ENCODE data around the gene COL13A1.
A peak's percentile ranks its signal among the peaks of the same experiment; 100 is the strongest.

Gene COL13A1

GRCh38 chr10:69955211-69955805 is 153.6 kb downstream of the COL13A1 start:
- no peak for DNase-seq

GRCh38 chr10:69955897-69956740 is 154.4 kb downstream of the COL13A1 start:
- DNase-seq = no peak

- DNase-seq = no peak
These were observed 155.1 kb downstream of the COL13A1 start for GRCh38 chr10:69956741-69957230.

- no peak for DNase-seq
These were observed 155.7 kb downstream of the COL13A1 start for GRCh38 chr10:69957241-69957885.

GRCh38 chr10:69957886-69958555 is 156.3 kb downstream of the COL13A1 start:
- peak; percentile 44 for DNase-seq

- DNase-seq = no peak
These were observed 156.8 kb downstream of the COL13A1 start for GRCh38 chr10:69958556-69958902.

GRCh38 chr10:69959911-69960310 is 158.2 kb downstream of the COL13A1 start:
- DNase-seq = peak; percentile 4

GRCh38 chr10:69960606-69960987 is 158.9 kb downstream of the COL13A1 start:
- DNase-seq = no peak

- no peak for DNase-seq
These were observed 159.5 kb downstream of the COL13A1 start for GRCh38 chr10:69960988-69961880.

- no peak for DNase-seq
These were observed 160.4 kb downstream of the COL13A1 start for GRCh38 chr10:69961881-69962745.

GRCh38 chr10:69962746-69963135 is 161.0 kb downstream of the COL13A1 start:
- DNase-seq = no peak

- no peak for DNase-seq
These were observed 161.6 kb downstream of the COL13A1 start for GRCh38 chr10:69963178-69963834.

- DNase-seq = no peak
These were observed 162.4 kb downstream of the COL13A1 start for GRCh38 chr10:69963835-69964710.

- no peak for DNase-seq
These were observed 163.4 kb downstream of the COL13A1 start for GRCh38 chr10:69965086-69965485.

- no peak for DNase-seq
These were observed 164.4 kb downstream of the COL13A1 start for GRCh38 chr10:69965919-69966662.

GRCh38 chr10:69968830-69969229 is 167.1 kb downstream of the COL13A1 start:
- DNase-seq = no peak

GRCh38 chr10:69969977-69970376 is 168.3 kb downstream of the COL13A1 start:
- no peak for DNase-seq

- DNase-seq = no peak
These were observed 171.3 kb downstream of the COL13A1 start for GRCh38 chr10:69972981-69973397.

- no peak for DNase-seq
These were observed 172.0 kb downstream of the COL13A1 start for GRCh38 chr10:69973678-69974077.

Data from CD4-positive, alpha-beta T cell treated with Interleukin-21 for 1 hour (primary cell).